Calu3 (cell line): ENCODE measurements around the gene JAKMIP2. TPM values are rescaled to one million over a fixed set of nuclear protein-coding genes. Genes with fewer than 3 reads are reported as not detected.
"Not testable (repeated sequence)": the region's sequence is repeated elsewhere in the genome, so short reads cannot be mapped to it uniquely, and the experiment has no call there.

Experiments
- BruUV-seq: library from RNA; stranded (reverse); fragments of 400-500 nt; replicated peaks from 2 replicates; lab custom pipeline; 2021; lab: Mats Ljungman, UMichigan
- CTCF ChIA-PET: fragments of 300-600 bp; sonication (Branson Sonifier 250); formaldehyde crosslinking; loops from one replicate; lab custom pipeline; 2022; ENCODE audit warnings: antibody characterized with exemption; lab: Charles Lee
- DNase-seq: peaks from one replicate; pipeline ENCODE4 v3.0.0; 2022
- H3K27ac Mint-ChIP-seq: one replicate; pipeline ENCODE4 v1.8.0; 2022; ENCODE audit warnings: mixed read lengths; ENCODE audit not compliant: unreplicated experiment
- H3K27me3 Mint-ChIP-seq: one replicate; pipeline ENCODE4 v1.8.0; 2022; ENCODE audit warnings: mixed read lengths; ENCODE audit not compliant: unreplicated experiment
- H3K36me3 Mint-ChIP-seq: one replicate; pipeline ENCODE4 v1.8.0; 2022; ENCODE audit warnings: mild to moderate bottlenecking, moderate library complexity, mixed read lengths; ENCODE audit not compliant: insufficient read depth, unreplicated experiment
- H3K4me1 Mint-ChIP-seq: one replicate; pipeline ENCODE4 v1.8.0; 2022; ENCODE audit warnings: mild to moderate bottlenecking, low read depth, mixed read lengths; ENCODE audit not compliant: unreplicated experiment
- H3K4me3 Mint-ChIP-seq: one replicate; pipeline ENCODE4 v1.8.0; 2022; ENCODE audit warnings: mild to moderate bottlenecking, low read depth, moderate library complexity, mixed read lengths; ENCODE audit not compliant: unreplicated experiment
- H3K9me3 Mint-ChIP-seq: one replicate; pipeline ENCODE4 v1.8.0; 2022; ENCODE audit warnings: low read depth, mixed read lengths; ENCODE audit not compliant: unreplicated experiment
- CTCF ChIP-seq: fragments of 200-600 bp; IDR thresholded peaks from one replicate; pipeline ENCODE4 v1.8.0; 2022; ENCODE audit warnings: antibody characterized with exemption; ENCODE audit not compliant: unreplicated experiment
- intact Hi-C: fragments of 100-400 bp; cut with micrococcal nuclease; formaldehyde crosslinking; loops from one replicate; pipeline ENCODE4 v1.10.0; 2022; ENCODE audit not compliant: unreplicated experiment
- total RNA-seq: library from RNA; stranded (reverse); gene quantifications from 2 replicates; pipeline ENCODE4 v1.2.3, GENCODE V29; 2022

JAKMIP2 gene
- total RNA-seq, 1 experiment from 2014 or later = not detected

- TF ChIP-seq CTCF = no peak
- no TSS peak for BruUV-seq
- intact Hi-C loops = no loop called here
Measured at GRCh38 chr5:147733075-147733474, 49.5 kb downstream of the JAKMIP2 start.

DNA sequence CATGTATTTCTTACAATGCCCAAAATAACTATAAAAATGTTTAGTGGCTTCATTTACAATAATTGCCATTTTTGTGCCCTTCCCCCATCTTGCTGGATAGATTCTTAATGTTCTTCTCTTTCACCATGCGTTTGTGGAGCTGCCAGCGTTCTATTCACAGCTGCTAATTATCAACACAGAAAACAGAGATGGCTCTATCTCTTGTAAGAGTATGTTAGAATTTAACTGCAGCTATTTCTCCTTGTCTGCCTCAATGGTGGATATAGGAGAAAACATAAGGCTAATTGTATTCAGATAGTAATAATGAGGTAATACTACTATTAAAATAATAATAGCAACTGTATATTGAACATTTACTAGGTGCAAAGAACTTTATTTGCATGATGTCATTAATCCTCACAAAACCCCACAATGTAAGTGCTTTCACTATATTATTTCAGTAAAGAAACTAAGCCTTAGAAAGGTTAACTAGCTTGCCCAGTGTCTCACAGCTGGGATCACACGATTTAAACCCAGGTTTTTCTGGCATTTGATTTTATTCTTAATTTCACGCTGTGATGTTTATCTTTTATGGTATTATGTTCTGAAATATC lies 50.1 kb downstream of the JAKMIP2 start:
- H3K27me3 Mint-ChIP-seq = no peaks in the 10 kb centered on the region
- no peak for TF ChIP-seq CTCF
- CTCF ChIA-PET = interaction anchor here (0.6 kb wide), 1 partner anchor 495 kb away, joined by 3 read pairs; no protein-coding TSS in a partner anchor
- H3K4me1 Mint-ChIP-seq = no peaks in the 10 kb centered on the region
- no peak overlapping the region for H3K27ac Mint-ChIP-seq
- BruUV-seq = no TSS peak
- DNase-seq = no peak
- H3K36me3 Mint-ChIP-seq = no peaks in the 10 kb centered on the region
- H3K4me3 Mint-ChIP-seq = no peak overlapping the region
- H3K9me3 Mint-ChIP-seq = no peaks in the 10 kb centered on the region
- intact Hi-C loops = no loop called here

More at GRCh38 chr5:147733075-147733474, 49.5 kb downstream of the JAKMIP2 start:
- Mint-ChIP-seq H3K9me3 (no peaks in the 10 kb centered on the region), H3K4me3 (no peak overlapping the region), H3K36me3 (no peaks in the 10 kb centered on the region), H3K27me3 (no peaks in the 10 kb centered on the region), H3K27ac (no peak overlapping the region), H3K4me1 (no peaks in the 10 kb centered on the region)
- CTCF ChIA-PET = no interaction called here
- no peak for DNase-seq

GRCh38 chr5:147731431-147732290 lies 50.9 kb downstream of the JAKMIP2 start:
- no peaks in the 10 kb centered on the region for H3K4me1 Mint-ChIP-seq
- CTCF ChIA-PET = interaction anchor here (0.6 kb wide), 1 partner anchor 495 kb away, joined by 3 read pairs; no protein-coding TSS in a partner anchor
- H3K27ac Mint-ChIP-seq = no peak overlapping the region
- no peaks in the 10 kb centered on the region for H3K36me3 Mint-ChIP-seq
- no peak for DNase-seq
- BruUV-seq = no TSS peak
- H3K27me3 Mint-ChIP-seq = no peaks in the 10 kb centered on the region
- no peaks in the 10 kb centered on the region for H3K9me3 Mint-ChIP-seq
- H3K4me3 Mint-ChIP-seq = no peak overlapping the region
- no peak for TF ChIP-seq CTCF
- intact Hi-C loops = no loop called here

DNA sequence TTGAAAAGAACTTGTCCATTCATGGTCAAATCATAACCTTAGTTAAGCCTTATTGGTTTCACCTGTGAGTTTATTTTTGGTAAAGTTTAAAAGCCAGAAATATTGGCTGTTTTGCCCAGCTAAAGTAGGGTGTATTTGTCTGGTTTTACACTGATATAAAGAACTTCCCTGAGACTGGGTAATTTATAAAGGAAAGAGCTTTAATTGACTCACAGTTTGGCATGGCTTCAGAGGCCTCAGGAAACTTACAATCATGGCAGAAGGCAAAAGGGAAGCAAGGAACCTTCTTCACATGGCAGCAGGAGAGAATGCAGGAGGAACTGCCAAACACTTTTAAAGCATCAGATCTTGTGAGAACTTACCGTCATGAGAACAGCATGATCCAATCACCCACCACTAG lies 55.3 kb downstream of the JAKMIP2 start:
- CTCF ChIA-PET = interaction anchor here (0.6 kb wide), 1 partner anchor 419 kb away, joined by 5 read pairs; no protein-coding TSS in a partner anchor
- H3K27me3 Mint-ChIP-seq = no peaks in the 10 kb centered on the region

GRCh38 chr5:147721191-147721960 lies 61.2 kb downstream of the JAKMIP2 start:
- H3K4me1 Mint-ChIP-seq, CTCF ChIA-PET, intact Hi-C loops, H3K27me3 Mint-ChIP-seq, H3K9me3 Mint-ChIP-seq, DNase-seq, H3K27ac Mint-ChIP-seq, H3K4me3 Mint-ChIP-seq, H3K36me3 Mint-ChIP-seq, BruUV-seq: not testable (repeated sequence)

More for the DNA sequence above, 55.3 kb downstream of the JAKMIP2 start:
- BruUV-seq = no TSS peak
- no peak for TF ChIP-seq CTCF
- intact Hi-C loops = no loop called here
- Mint-ChIP-seq H3K27ac (no peak overlapping the region), H3K36me3 (no peaks in the 10 kb centered on the region), H3K4me3 (no peak overlapping the region), H3K9me3 (no peaks in the 10 kb centered on the region), H3K4me1 (no peaks in the 10 kb centered on the region)
- DNase-seq = no peak
